ENCODE results near the gene ORAI3.

DNA sequence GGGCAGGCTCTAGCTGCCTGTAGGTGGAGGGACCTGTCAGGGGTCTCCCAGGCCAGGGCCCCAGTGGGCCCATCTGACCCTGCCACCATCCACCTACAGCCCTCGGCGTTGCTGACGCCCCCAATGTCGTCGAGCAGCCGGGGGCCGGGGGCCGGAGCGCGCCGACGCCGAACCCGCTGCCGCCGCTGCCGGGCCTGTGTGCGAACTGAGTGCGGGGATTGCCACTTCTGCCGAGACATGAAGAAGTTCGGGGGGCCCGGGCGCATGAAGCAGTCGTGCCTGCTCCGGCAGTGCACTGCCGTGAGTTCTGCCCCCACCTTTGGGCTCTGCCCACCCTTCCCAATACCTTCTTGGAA, 23.3 kb upstream of the ORAI3 start:
- TF ChIP-seq SUZ12 (IDR thresholded peaks at IDR 0.05; ENCODE audit: extremely low read depth, insufficient read depth, insufficient read length) (no peak), YY1 (IDR thresholded peaks at IDR 0.05; ENCODE audit: insufficient read depth, insufficient read length) (no peak), ZNF274 (IDR thresholded peaks at IDR 0.05; ENCODE audit: low read depth, low read length) (no peak)
